HFF-Myc (cell line): Measurements from ENCODE around the gene ANK3.

Experiments used
- DNase-seq: peaks from one replicate; pipeline ENCODE4 v3.0.0-alpha.2; 2011; ENCODE audit warnings: low read depth; ENCODE audit errors: extremely low read depth
- H3K4me3 ChIP-seq: replicated peaks from 2 replicates; pipeline ENCODE4 v1.5.1; 2011; ENCODE audit warnings: low read depth, mild to moderate bottlenecking, control low read depth, low read length
- TF ChIP-seq, protein P1 (sequence below): IDR thresholded peaks from 2 replicates; pipeline ENCODE4 v1.5.1; 2012; ENCODE audit warnings: mild to moderate bottlenecking, low read depth, low read length, control low read depth; ENCODE audit errors: missing control alignments

ANK3 gene

DNA sequence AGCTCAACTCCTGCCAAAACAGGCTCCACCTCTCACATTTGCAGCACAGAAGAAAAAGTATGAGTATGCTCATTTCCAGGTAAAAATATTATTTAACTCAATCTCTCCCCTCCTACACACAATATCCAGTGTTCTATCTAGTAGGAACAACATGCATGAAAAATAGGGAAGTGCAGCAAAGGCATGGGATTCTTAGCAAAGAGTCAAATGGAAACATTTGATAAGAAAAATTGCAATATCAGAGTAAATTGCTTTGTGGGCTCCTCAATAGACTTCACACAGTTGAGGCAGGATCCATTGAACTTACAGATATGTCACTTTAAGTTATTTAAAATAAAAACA lies 150.9 kb downstream of the ANK3 start:
- TF ChIP-seq, protein P1, sequence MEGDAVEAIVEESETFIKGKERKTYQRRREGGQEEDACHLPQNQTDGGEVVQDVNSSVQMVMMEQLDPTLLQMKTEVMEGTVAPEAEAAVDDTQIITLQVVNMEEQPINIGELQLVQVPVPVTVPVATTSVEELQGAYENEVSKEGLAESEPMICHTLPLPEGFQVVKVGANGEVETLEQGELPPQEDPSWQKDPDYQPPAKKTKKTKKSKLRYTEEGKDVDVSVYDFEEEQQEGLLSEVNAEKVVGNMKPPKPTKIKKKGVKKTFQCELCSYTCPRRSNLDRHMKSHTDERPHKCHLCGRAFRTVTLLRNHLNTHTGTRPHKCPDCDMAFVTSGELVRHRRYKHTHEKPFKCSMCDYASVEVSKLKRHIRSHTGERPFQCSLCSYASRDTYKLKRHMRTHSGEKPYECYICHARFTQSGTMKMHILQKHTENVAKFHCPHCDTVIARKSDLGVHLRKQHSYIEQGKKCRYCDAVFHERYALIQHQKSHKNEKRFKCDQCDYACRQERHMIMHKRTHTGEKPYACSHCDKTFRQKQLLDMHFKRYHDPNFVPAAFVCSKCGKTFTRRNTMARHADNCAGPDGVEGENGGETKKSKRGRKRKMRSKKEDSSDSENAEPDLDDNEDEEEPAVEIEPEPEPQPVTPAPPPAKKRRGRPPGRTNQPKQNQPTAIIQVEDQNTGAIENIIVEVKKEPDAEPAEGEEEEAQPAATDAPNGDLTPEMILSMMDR, result no peak
- no peak for DNase-seq
- H3K4me3 ChIP-seq, result no peak overlapping the region

DNA sequence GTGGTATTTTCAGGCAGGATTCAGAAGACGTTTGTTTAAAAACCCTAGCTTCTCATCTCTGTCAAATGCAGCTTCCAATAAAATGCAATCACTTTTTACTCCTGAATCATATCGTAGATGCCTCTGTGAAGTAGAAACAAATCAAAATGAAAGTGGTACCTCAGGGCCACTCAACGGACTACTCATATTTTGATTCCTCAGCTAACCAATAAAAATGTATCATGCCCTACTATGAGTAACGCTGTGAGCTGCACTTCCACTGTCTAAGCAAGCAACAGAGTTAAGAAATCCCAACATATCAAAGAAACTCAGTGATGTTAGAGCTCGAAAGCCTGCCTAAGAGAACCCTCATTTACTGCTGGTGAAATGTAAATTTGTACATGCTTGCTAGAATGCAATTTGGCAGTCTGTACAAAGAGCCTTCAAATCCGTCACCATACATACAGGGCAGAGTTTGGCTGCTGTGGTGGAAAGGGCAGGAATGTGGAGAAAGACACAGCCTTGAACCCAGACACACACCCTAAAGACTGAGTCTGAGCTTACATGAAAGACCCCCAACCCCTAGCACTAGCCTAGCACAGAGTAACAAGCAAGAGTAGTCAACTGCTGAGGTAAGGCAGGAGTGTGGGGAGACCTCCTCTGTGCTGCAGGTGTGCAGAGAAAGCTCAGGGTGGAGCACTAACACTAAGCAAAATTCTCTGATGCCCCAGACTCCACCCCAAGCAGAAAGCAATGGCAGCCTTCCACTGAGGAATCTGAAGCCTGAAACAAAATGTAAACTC lies 151.5 kb downstream of the ANK3 start:
- DNase-seq, result peak; percentile 19
- no peak overlapping the region for H3K4me3 ChIP-seq
- TF ChIP-seq, protein P1, result peak; percentile 35

DNA sequence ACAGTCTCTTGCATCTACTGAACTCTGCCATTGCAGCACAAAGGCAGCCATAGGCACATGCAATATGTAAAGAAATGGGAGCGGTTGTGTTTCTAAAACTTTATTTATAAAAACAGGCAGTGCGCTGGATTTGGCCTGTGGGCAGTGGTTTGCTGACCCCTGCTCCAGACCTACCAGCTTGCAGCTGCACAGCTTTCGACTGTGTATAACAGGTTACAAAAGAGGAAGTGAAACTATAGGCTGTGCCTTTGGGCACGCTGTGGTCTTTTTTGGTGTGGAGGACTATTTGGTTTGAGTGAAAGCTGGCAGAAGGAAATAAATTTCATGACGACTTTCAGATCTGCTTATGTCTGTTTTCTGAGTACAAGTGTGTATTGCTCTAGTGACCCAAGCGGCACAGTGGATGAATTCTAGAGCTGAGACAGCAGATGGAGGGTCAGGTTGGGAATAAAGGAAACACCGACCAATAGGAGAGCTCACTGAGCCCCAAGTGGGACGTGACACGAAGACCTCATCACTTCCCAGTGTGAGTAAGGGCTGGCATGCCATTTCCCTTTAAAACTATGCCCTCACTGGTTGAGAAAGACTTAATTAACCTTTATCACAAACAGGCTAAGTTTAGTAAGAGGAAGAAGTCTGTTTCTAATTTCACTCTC lies 152.7 kb downstream of the ANK3 start:
- TF ChIP-seq, protein P1, result no peak
- H3K4me3 ChIP-seq, result no peak overlapping the region
- no peak for DNase-seq

DNA sequence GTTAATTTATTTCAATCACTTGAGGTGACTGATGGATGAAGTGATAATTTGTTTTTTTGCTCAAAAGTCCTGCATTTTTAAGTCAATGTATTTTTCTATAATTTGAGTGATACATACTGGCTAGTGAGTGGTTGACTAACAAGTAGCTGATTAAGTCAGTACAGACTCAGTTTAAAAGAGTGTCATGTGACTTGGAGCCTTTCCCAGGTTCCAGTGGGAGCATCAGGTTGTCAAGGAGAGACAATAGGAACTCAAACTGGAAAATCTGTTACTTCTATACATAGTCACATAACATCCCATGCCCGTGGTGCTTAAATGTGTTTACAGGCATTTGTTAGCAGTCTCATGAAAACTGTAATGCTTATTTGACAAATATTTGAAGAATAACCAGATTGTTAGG lies 154.7 kb downstream of the ANK3 start:
- DNase-seq, result peak; percentile 12
- no peak overlapping the region for H3K4me3 ChIP-seq
- TF ChIP-seq, protein P1, result no peak

DNA sequence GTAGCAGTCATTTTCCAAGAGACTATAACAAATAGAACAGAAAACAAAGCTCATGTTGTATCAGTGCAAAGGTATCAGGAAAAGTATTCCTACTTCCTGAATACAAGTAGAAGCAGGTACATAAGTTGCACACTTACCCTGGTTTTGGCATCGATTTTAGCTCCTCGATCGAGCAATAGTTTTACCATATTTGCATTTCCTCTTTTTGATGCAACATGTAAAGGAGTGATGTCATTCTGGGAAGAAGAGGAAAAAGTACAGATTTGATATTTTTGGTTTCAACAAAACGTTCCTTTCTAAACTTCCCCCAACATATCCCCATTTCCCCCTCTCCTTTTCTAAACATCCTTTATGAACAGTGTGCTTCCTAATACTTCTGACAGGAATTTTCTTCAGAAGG lies 155.1 kb downstream of the ANK3 start:
- DNase-seq, result no peak
- no peak overlapping the region for H3K4me3 ChIP-seq
- TF ChIP-seq, protein P1, result no peak

DNA sequence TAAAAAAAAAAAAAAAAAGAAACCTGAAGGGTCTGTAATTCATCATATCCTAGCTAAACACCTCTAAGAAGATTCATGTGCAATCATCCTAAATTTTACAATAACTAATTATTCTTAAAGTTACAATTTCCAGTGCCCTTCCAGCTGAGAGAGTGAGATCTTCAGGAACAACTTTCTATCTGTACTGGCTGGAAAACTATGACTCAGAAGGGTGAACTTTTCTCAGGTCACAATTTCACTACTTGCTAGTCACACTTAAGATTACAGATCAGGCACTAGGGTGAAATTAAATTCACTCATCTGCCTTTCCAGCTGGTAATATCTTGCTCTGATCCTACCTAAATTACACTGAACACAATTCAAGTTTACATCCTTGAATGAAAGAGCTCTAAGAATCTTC lies 158.8 kb downstream of the ANK3 start:
- no peak for DNase-seq
- H3K4me3 ChIP-seq, result no peak overlapping the region
- TF ChIP-seq, protein P1, result no peak
